NK-92 (cell line): ENCODE measurements around the gene FNBP1L.
"Not testable (repeated sequence)": the region's sequence is repeated elsewhere in the genome, so short reads cannot be mapped to it uniquely, and the experiment has no call there.

ENCODE experiments used
- DNase-seq: peaks from one replicate; lab custom pipeline; 2025; ENCODE audit not compliant: unreplicated experiment; lab: John Stamatoyannopoulos, UW

Gene FNBP1L

DNA sequence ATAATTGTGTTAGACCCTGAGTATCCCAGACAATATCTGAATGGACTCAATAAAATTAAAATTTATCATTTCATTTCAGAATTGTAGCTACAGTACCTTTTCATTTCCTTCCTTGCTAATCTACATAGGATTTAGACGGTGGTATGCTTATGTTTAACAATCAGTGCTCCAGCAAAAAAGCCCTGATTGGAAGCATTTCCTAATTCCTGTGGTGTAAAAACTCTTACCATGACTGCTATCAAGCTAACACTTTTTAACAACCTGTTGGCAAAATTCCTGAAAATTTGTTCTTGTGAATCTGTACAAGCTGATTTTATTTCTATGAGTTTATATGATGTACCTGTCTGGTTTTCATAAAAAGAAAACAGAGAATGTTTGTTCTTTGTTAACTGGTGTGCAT lies 5.2 kb upstream of the FNBP1L start:
- DNase-seq = no peak

DNA sequence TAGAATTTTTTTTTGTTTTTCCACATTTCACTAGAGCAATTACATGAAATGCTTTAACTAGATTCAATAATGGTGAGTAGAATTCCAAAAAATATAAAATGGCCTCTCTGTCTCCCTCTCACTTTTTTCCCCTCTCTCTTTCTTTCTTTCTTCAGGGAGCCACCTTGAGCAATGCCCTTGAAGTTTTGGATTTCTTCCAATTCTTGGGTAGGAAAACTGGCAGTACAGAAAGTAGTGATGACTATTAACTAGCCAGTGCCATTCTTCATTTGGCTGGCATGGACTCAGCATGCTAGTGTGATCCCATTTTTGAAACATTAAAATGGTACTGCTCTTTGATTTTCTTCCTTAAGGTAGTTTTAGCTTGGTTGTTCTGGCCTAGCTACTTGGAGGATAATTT lies 4.5 kb upstream of the FNBP1L start:
- DNase-seq = no peak

DNA sequence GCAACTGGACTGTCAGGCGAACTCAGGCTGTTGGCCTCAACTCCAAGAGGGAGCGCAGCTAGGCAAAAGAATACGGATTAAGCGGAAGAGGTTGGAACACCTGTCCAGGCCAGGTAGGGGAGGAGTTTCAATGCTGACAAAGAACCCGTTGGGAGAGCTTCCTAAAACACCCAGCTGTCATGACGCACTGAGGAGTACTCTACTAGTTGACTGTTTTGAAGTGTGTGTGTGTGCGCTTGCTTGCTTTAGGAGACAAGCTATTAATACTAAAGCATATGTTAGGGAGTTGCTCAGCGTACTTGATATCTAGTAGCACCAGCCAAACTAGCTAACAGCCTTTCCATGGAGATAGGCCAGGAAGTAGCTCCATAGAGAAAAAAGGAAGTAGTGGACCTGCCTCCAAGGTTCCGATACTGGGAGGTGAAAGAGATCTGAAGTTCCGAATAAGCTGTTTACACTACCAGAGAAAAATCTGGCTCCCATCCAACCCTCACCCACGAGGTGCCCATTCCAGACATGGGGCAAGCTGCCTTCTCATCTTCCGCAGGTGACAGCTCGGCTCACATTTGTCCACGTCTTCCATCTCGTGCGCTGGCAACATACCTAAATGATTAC lies 974 bp upstream of the FNBP1L start:
- no peak for DNase-seq

DNA sequence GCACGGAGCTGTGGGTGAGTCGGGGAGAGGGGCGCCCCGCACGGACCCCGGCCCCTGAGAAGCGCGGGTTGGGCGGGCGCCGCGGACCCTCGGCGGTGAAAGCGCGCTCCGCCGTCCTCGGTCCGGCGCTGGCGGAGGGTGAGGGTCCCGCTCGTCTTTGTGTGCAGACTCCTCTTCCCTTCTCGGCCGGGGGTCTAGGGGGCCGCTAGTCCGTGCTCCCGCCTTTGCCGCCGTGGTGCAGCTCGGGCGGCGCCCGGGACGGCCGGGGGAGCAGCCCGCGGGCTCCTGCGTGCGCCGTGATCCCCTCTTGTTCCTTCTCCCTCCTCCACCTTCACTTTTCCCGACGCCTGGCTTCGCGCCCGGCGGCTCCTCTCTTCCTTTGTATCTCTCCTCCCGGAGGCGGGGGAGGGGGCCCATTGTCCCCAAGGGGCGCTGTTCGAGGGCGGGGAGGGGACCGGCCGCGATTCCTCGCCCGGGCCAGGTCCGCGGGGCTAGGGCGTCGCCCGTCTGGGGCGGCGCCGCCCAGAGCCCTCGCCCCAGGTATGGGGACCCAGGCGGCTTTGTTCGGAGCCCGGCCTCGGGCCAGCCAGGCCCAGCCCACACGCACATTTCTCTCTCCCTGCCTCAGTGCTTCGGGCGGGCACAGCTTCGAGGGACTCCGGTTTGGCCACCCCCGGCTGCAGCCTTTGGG lies 519 bp downstream of the FNBP1L start:
- no peak for DNase-seq

DNA sequence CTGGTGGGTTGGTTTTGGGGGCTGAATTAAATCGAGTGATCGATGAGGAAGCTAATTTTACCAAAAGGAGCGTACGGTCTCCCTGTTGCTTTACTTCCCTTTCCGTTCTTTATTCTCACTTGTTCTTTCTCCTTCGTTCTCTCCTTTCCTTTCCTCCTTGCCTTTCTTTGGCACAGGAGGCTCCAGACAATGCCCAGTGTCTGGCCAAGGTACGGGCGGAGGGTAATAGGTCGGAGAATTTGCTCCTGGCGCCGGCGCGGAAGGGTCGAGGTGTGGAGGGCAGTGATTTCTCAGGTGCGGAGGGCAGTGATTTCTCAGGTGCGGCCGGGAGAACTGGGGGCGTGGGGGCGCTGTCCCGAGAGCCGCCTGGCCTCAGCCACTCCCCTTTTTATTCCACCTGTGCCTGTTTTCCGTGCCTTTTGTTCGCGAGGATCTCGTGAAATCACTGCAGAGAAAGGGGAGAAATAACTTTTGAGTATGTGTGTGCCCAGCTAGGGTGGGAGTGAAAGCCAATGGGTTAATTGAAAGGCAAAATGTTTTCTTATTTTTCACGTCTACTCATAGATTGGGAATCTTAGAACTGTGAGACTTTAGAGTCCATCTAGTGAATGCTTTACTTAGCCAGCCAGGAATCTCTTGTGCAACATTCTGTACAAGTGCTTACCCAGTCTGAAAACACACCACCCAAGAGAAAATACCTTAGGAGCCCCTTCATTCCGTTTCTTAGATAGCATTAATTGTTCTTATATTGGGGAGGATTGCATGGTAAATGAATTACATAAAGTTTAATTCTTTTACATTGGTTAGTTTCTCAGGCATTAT lies 1.3 kb downstream of the FNBP1L start:
- no peak for DNase-seq

DNA sequence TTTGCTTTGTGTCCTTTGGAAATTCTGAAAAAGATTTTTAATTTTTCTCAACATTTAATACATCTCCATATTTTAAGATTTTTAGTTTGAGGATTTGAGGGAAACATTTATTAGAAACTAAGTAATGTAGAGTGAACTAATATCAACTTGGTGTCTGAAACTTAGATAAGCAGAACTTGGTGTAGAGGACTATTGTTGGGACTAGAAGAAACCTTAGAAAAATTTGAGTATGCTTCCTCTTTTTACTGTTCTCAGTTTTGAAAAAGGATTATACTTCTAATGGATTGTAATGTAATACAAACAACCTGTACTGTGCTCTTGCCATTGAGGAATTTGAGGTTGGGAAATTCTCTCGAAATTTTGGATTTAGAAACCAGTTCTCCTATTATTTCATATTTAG lies 2.4 kb downstream of the FNBP1L start:
- DNase-seq = no peak

DNA sequence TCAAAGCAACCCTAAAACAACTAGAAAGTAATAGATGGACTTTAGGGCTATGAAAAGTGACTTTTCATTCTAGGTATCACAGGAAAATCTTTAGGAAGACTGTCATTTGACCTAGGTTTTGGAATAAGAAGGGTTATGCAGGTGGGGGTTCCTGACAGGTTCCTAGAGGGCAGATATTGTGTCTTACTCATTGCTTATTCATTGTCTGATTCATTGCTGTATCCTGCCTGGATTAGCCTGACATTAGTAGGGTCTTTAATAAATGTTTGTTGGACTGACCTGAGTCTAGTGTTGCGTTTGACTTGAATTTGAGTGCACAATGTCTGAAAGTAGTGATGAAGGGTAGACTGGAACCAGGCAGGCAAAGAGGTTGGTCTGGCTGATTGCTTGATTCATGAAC lies 6.0 kb downstream of the FNBP1L start:
- no peak for DNase-seq

DNA sequence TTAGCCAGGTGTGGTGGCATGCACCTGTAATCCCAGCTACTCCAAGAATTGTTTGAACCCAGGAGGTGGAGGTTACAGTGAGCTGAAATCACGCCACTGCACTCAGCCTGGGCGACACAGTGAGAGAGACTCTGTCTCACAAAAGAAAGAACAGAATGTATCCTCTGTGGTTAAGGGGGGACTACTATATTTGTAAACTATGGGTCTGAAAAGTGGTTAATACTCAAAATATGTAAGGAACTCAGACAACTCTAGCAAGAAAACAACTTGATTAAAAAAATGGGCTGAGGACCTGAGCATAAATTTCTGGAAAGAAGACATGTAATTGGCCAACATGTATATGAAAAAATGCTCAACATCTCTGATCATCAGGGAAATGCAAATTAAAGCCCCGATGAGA lies 11.2 kb downstream of the FNBP1L start:
- DNase-seq = no peak

DNA sequence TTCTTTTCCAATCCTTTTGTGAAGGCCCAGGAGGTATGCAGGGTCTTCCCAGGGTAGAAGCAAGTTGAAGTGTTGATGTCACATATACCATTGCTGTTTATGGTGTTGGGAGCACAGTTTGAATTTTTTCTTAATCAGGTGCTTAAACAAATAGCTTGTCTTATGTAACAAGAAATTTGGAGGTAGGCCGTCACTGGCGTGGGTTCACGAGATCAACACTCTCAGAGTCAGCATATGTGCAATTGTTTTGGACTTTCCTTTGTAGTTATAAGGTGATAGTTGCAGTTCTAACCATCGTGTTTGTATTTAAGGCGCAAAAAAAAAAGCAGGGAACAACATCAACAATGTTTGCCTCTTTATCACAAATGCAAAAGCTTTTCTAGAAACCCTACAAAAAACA lies 13.3 kb downstream of the FNBP1L start:
- no peak for DNase-seq

DNA sequence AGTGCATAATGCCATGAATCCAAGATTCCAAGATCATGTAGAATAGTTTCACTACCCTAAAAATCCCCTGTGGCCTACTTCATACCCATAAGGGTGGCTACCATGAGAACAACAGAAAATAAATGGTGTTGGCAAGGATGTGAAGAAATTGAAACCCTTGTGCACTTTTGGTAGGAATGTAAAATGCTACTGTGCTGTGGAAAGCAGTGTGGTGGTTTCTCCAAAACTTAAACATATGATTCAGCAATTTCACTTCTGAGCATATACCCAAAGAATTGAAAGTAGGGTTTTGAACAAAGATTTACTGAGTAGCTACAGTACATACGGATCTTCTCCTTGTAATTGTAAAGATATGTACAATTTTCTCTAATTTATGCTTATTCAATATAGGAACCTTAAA lies 16.0 kb downstream of the FNBP1L start:
- DNase-seq = no peak

DNA sequence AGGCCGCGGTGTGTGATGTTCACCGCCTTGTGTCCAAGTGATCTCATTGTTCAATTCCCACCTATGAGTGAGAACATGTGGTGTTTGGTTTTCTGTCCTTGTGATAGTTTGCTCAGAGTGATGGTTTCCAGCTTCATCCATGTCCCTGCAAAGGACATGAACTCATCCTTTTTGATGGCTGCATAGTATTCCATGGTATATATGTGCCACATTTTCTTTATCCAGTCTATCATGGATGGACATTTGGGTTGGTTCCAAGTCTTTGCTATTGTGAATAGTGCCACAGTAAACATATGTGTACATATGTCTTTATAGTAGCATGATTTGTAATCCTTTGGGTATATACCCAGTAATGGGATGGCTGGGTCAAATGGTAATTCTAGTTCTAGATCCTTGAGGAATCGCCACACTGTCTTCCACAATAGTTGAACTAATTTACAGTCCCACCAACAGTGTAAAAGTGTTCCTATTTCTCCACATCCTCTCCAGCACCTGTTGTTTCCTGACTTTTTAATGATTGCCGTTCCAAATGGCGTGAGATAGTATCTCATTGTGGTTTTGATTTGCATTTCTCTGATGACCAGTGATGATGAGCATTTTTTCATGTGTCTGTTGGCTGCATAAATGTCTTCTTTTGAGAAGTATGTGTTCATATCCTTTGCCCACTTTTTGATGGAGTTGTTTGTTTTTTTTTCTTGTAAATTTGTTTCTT lies 17.6 kb downstream of the FNBP1L start:
- not testable (repeated sequence) for DNase-seq

DNA sequence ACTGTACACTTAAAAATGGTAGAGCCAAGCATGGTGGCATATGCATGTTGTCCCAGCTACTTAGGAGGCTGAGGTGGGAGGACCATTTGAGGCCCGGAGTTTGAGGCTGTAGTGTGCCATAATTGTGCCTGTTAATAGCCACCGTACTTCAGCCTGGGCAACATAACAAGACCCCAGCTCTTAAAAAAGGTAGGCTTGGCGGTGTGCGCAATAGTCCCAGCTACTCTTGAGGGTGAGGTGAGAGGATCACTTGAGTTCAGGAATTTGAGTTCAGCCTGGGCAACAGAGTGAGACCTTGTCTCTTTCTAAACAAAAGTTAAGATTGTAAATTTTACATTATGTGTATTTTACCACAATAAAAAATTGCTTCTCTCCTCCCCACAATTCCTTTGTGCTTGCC lies 19.7 kb downstream of the FNBP1L start:
- no peak for DNase-seq

DNA sequence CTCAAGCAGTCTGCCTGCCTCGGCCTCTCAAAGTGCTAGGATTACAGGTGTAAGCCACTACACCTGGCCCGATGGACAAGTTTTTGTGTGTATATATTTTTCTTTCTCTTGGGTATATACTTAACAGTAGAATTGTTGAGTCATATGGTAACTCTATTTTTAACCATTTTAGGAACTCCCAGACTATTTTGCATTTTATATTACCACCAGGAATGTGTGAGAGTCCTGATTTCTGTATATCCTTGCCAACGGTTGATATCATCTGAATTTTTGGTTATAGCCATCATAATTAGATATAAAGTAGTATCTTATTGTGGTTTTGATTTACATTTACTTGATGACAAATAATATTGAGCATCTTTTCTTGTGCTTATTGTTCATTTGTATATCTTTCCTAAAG lies 20.7 kb downstream of the FNBP1L start:
- DNase-seq = no peak

DNA sequence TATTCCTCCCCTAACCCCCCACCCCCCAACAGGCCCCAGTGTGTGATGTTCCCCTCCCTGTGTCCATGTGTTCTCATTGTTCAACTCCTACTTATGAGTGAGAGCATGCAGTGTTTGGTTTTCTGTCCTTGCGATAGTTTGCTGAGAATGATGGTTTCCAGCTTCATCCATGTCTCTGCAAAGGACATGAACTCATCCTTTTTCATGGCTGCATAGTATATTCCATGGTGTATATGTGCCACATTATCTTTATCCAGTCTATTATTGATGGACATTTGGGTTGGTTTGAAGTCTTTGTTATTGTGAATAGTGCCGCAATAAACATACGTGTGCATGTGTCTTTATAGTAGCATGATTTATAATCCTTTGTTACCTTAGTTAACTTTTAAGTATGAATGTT lies 21.3 kb downstream of the FNBP1L start:
- DNase-seq = not testable (repeated sequence)

DNA sequence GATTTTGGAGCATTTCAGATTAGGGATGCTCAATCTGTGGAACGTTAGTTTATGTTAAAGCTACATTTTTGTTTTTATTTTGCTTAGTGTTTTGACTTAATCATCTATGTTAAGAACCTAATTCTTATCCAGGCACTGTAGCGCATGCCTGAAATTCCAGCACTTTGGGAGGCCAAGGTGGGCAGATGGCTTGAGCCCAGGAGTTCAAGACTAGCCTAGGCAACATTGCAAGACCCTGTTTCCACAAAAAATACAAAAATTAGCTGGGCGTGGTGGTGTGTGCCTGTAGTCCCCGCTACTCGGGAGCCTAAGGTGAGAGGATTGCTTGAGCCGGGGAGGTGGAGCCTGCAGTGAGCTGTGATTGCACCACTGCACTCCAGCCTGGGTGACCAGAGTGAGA lies 23.4 kb downstream of the FNBP1L start:
- no peak for DNase-seq

DNA sequence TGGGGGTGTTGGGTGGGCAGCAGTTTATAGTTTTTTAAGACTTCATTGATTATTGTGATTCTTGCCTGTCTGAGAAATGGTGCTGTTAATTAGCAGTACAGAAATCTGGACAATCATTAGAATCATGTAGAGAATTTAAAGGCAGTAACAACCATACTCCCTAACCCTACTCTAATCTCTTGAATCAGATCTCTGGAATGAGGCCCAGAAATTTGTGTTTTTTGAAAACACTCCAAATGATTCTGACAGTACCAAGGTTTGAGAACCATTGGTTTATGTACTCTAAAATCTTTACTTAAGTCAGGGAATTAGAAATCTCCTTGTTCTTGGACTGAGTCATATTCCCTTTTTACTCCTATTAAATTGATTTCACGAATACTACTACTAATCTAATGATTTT lies 24.0 kb downstream of the FNBP1L start:
- no peak for DNase-seq

DNA sequence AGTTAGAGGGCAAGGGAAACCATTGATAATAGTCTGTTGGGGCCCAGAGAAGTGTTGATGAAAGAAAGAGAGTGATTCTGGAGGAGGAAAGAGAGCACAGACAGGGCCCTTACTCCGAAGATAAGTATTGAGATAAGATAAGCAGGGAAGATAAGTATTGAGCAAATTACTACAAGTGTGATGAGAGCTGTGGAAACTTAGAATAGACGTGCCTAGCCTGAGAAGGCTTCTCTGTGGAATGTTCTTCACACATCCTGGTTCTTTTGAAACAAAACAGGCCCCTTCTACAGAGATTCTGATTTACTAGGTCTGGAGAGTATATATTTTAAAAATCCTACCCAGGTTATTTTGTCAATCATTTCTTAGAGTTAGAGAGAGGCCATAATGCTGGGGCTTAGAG lies 26.4 kb downstream of the FNBP1L start:
- DNase-seq = no peak

DNA sequence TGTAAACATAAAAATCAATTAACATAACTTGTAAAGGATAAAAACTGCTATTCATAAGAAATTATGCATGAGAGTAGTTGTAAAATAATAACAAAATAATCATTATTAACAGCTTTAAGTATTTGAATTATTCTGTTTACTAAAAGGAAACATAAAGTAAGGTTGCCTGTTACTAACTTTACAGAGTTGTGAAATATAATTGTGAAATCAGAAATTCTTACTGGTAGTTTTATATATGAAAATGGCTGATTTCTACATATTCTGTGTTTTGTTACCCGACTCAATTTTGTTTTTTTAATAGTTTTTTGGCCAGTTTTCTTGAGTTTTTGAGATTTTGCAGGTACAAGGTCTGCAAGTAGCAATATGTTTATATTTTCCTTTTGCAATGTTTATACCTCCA lies 27.8 kb downstream of the FNBP1L start:
- no peak for DNase-seq

DNA sequence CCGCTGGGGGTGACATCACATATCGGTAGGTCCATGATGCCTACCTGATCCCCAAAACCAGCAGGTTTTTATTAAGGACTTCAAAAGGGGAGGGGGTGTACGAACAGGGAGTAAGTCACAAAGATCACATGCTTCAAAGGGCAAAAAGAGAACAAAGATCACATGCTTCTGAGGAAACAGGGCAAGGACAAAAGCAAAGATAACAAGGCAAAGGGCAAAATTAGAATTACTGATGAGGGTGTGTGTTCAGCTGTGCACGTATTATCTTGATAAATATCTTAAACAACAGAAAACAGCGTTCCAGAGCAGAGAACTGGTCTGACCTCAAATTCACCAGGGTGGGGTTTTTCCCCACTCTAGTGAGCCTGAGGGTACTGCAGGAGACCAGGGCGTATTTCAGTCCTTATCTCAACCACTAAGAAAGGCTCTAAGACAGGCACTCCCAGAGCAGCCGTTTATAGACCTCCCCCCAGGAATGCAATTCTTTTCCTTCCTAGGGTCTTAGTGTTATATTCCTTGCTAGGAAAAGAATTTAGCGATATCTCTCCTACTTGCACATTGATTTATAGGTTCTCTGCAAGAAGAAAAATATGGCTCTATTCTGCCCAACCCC lies 31.3 kb downstream of the FNBP1L start:
- DNase-seq = not testable (repeated sequence)

DNA sequence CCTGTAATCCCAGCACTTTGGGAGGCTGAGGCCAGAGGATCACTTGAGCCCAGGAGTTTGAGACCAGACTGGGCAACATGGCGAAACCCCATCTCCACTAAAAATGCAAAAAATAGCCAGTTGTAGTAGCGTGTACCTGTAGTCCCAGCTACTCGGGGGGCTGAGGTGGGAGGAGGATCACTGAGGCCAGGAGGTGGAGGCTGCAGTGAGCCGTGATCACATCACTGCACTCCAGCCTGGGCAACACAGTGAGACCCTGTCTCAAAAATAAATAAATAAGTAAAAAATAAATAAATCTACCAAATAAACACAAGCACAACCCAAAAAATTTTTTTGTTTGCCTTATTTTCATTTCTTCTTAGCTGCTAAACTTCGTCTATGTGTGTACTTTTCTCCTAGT lies 34.0 kb downstream of the FNBP1L start:
- DNase-seq = not testable (repeated sequence)

DNA sequence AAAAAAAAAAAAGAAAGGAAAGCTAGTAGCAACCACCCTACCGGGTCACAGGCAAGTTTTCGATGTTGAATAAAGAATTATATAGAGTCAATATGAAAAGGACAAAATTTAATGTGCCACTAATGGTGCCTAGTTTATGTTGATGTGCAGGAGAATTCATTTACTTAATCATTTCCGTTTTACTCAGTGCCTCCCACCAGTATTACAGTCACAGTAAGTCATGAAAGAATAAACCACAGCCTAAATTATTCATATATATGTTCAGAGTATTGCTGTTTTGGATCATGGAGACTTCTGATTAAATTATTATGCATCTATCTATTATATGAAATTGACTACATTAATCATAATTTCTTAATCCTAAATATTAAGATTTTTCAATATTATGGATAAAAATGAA lies 35.3 kb downstream of the FNBP1L start:
- no peak for DNase-seq
